HCT116 (cell line): ENCODE data around the gene KNDC1.

Experiments used
- CBX3 ChIP-seq: IDR thresholded peaks from 2 replicates; pipeline ENCODE4 v1.6.1; 2012; ENCODE audit warnings: low read depth
- CTCF ChIP-seq, 3 experiments: fragments of 200-600 bp in 1 of 3; sonication (generic) in 1 of 3; IDR thresholded peaks in 2 of 3; conservative IDR thresholded peaks in 1 of 3; 2 replicates each; pipeline ENCODE4 v1.5.1; 2012 to 2017; ENCODE audit warnings: low read depth in 2 of 3, low read length in 2 of 3, antibody characterized with exemption in 1 of 3, borderline replicate concordance in 1 of 3, control low read depth in 1 of 3, mild to moderate bottlenecking in 1 of 3, mixed read lengths in 1 of 3, mixed run types in 1 of 3, moderate library complexity in 1 of 3; ENCODE audit not compliant: insufficient read depth in 1 of 3
- EGR1 ChIP-seq: IDR thresholded peaks from 2 replicates; pipeline ENCODE4 v1.6.1; 2012; ENCODE audit warnings: low read depth
- EZH2 ChIP-seq: fragments of 200-600 bp; sonication (generic); IDR thresholded peaks from 2 replicates; pipeline ENCODE4 v1.6.1; 2017; ENCODE audit warnings: antibody characterized with exemption, mixed run types
- EZH2phosphoT487 ChIP-seq: fragments of 200-600 bp; IDR thresholded peaks from 2 replicates; pipeline ENCODE4 v1.6.1; 2018; ENCODE audit warnings: antibody characterized with exemption, borderline replicate concordance
- JUND ChIP-seq: IDR thresholded peaks from 2 replicates; pipeline ENCODE4 v1.6.1; 2012
- POLR2A ChIP-seq: IDR thresholded peaks from 2 replicates; pipeline ENCODE4 v1.7.0; 2011; ENCODE audit warnings: borderline replicate concordance; ENCODE audit not compliant: insufficient read depth, insufficient read length; ENCODE audit errors: extremely low read depth
- POLR2AphosphoS5 ChIP-seq: IDR thresholded peaks from 2 replicates; pipeline ENCODE4 v1.6.1; 2011; ENCODE audit warnings: mild to moderate bottlenecking, low read depth, low read length, moderate library complexity
- RAD21 ChIP-seq: IDR thresholded peaks from 2 replicates; pipeline ENCODE4 v1.6.1; 2012; ENCODE audit warnings: low read depth, mild to moderate bottlenecking
- ZFX ChIP-seq: fragments of 450-650 bp; IDR thresholded peaks from 2 replicates; pipeline ENCODE4 v1.6.1; 2017
- ZNF274 ChIP-seq: fragments of 200-500 bp; sonication (Bioruptor generic); IDR thresholded peaks from 2 replicates; pipeline ENCODE4 v1.6.1; 2014; ENCODE audit warnings: mild to moderate bottlenecking, low read depth, low read length, inconsistent platforms

GRCh38 chr10:133272301-133272963, 112.4 kb downstream of the KNDC1 start:
- TF ChIP-seq CTCF (IDR thresholded peaks at IDR 0.05 in 2 of 3, conservative IDR thresholded peaks at IDR 0.05 in 1 of 3; ENCODE audit: borderline replicate concordance in 1 of 3, insufficient read depth in 1 of 3, low read depth in 2 of 3, low read length in 2 of 3) (no peak), ZFX (no peak), POLR2A (no peak), RAD21 (no peak), POLR2AphosphoS5 (no peak), EGR1 (no peak), ZNF274 (no peak), EZH2phosphoT487 (no peak), EZH2 (no peak), JUND (no peak), CBX3 (no peak)
